A549 (cell line): ENCODE data around the gene SCG5.

Source experiments
- EP300 ChIP-seq, 2 experiments: fragments of >200 bp; sonication (Bioruptor Twin); formaldehyde crosslinking; IDR thresholded peaks; 2 replicates in 1 of 2; 3 replicates in 1 of 2; pipeline ENCODE4 v1.6.1; 2016 to 2017
- NR3C1 ChIP-seq: fragments of >200 bp; sonication (Bioruptor Twin); formaldehyde crosslinking; IDR thresholded peaks from 3 replicates; pipeline ENCODE4 v1.6.1; 2017
- POLR2A ChIP-seq: IDR thresholded peaks from 2 replicates; pipeline ENCODE4 v1.6.1; 2012; ENCODE audit warnings: mild to moderate bottlenecking, low read length
- RAD21 ChIP-seq, 2 experiments: fragments of >200 bp in 1 of 2; sonication (Bioruptor Twin) in 1 of 2; formaldehyde crosslinking in 1 of 2; IDR thresholded peaks in 1 of 2; conservative IDR thresholded peaks in 1 of 2; 2 replicates in 1 of 2; 3 replicates in 1 of 2; pipeline ENCODE4 v1.6.1; 2012 to 2018; ENCODE audit warnings: inconsistent platforms in 1 of 2
- RARB ChIP-seq: fragments of 250-450 bp; sonication (Bioruptor Pico); IDR thresholded peaks from 2 replicates; pipeline ENCODE4 v1.8.0; 2021; ENCODE audit warnings: mild to moderate bottlenecking, moderate library complexity
- SMC3 ChIP-seq: fragments of >200 bp; sonication (Bioruptor Twin); formaldehyde crosslinking; IDR thresholded peaks from 3 replicates; pipeline ENCODE4 v1.6.1; 2018; ENCODE audit warnings: inconsistent platforms
- ZSCAN20 ChIP-seq: fragments of 250-450 bp; sonication (Bioruptor Pico); IDR thresholded peaks from 2 replicates; pipeline ENCODE4 v1.8.0; 2022; ENCODE audit warnings: mild to moderate bottlenecking, moderate library complexity
- TF ChIP-seq, protein P1 (sequence below): fragments of >200 bp; sonication (Bioruptor Twin); formaldehyde crosslinking; IDR thresholded peaks from 3 replicates; pipeline ENCODE4 v1.5.1; 2016
- TF ChIP-seq, protein P2 (sequence below): fragments of 200-600 bp; sonication (generic); IDR thresholded peaks from 2 replicates; pipeline ENCODE4 v1.6.1; 2016; ENCODE audit warnings: antibody characterized with exemption, mild to moderate bottlenecking, moderate library complexity

DNA sequence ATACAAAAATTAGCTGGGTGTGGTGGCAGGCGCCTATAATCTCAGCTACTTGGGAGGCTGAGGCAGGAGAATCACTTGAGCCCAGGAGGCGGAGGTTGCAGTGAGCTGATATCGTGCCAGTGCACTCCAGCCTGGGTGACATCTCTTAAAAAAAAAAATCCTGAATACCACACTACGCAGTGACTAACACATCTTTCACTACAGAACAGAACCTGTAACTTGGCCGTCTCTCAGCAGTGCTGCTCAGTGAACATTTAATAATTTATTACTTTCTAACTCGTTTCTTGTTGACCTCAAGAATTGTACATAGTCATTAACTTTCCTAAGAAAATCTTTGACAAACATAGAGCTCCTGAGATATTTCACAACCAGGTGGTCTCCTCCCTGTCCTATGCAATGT is 80.1 kb downstream of the SCG5 start:
- TF ChIP-seq RAD21 (conservative IDR thresholded peaks at IDR 0.05 in 1 of 2, IDR thresholded peaks at IDR 0.05 in 1 of 2): no peak
- TF ChIP-seq SMC3: no peak
- TF ChIP-seq, protein P1, sequence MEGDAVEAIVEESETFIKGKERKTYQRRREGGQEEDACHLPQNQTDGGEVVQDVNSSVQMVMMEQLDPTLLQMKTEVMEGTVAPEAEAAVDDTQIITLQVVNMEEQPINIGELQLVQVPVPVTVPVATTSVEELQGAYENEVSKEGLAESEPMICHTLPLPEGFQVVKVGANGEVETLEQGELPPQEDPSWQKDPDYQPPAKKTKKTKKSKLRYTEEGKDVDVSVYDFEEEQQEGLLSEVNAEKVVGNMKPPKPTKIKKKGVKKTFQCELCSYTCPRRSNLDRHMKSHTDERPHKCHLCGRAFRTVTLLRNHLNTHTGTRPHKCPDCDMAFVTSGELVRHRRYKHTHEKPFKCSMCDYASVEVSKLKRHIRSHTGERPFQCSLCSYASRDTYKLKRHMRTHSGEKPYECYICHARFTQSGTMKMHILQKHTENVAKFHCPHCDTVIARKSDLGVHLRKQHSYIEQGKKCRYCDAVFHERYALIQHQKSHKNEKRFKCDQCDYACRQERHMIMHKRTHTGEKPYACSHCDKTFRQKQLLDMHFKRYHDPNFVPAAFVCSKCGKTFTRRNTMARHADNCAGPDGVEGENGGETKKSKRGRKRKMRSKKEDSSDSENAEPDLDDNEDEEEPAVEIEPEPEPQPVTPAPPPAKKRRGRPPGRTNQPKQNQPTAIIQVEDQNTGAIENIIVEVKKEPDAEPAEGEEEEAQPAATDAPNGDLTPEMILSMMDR: no peak
- TF ChIP-seq RARB: no peak
- no peak for TF ChIP-seq POLR2A
- no peak for TF ChIP-seq EP300 (IDR thresholded peaks at IDR 0.05)
- TF ChIP-seq, protein P2, sequence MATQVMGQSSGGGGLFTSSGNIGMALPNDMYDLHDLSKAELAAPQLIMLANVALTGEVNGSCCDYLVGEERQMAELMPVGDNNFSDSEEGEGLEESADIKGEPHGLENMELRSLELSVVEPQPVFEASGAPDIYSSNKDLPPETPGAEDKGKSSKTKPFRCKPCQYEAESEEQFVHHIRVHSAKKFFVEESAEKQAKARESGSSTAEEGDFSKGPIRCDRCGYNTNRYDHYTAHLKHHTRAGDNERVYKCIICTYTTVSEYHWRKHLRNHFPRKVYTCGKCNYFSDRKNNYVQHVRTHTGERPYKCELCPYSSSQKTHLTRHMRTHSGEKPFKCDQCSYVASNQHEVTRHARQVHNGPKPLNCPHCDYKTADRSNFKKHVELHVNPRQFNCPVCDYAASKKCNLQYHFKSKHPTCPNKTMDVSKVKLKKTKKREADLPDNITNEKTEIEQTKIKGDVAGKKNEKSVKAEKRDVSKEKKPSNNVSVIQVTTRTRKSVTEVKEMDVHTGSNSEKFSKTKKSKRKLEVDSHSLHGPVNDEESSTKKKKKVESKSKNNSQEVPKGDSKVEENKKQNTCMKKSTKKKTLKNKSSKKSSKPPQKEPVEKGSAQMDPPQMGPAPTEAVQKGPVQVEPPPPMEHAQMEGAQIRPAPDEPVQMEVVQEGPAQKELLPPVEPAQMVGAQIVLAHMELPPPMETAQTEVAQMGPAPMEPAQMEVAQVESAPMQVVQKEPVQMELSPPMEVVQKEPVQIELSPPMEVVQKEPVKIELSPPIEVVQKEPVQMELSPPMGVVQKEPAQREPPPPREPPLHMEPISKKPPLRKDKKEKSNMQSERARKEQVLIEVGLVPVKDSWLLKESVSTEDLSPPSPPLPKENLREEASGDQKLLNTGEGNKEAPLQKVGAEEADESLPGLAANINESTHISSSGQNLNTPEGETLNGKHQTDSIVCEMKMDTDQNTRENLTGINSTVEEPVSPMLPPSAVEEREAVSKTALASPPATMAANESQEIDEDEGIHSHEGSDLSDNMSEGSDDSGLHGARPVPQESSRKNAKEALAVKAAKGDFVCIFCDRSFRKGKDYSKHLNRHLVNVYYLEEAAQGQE: no peak
- TF ChIP-seq NR3C1: no peak
- TF ChIP-seq ZSCAN20 (CRISPR knock-in tag): no peak
